GM18861 (cell line): ENCODE results near the gene MAP2K5.
A peak's percentile ranks its signal among the peaks of the same experiment; 100 is the strongest.

ENCODE experiments used
- ATAC-seq: cut with Tn5 transposase; IDR thresholded peaks from one replicate; pipeline ENCODE4 v1.9.1; 2021; ENCODE audit not compliant: unreplicated experiment

MAP2K5 gene

GRCh38 chr15:67746450-67746849 is 203.9 kb downstream of the MAP2K5 start:
- no peak for ATAC-seq

GRCh38 chr15:67747921-67748320 is 205.4 kb downstream of the MAP2K5 start:
- no peak for ATAC-seq

GRCh38 chr15:67750371-67750770 is 207.9 kb downstream of the MAP2K5 start:
- ATAC-seq = no peak

GRCh38 chr15:67753891-67754290 is 211.4 kb downstream of the MAP2K5 start:
- no peak for ATAC-seq

GRCh38 chr15:67755264-67755663 is 212.8 kb downstream of the MAP2K5 start:
- no peak for ATAC-seq

- no peak for ATAC-seq
Observed at GRCh38 chr15:67755936-67756335, 213.4 kb downstream of the MAP2K5 start.

- ATAC-seq = no peak
Observed at GRCh38 chr15:67758619-67759300, 216.3 kb downstream of the MAP2K5 start.

- no peak for ATAC-seq
Observed at GRCh38 chr15:67760901-67761300, 218.4 kb downstream of the MAP2K5 start.

GRCh38 chr15:67761343-67761742 is 218.8 kb downstream of the MAP2K5 start:
- no peak for ATAC-seq

- peak; percentile 80 for ATAC-seq
Observed at GRCh38 chr15:67762610-67763368, 220.3 kb downstream of the MAP2K5 start.

GRCh38 chr15:67765701-67766100 is 223.2 kb downstream of the MAP2K5 start:
- ATAC-seq = no peak

- no peak for ATAC-seq
Observed at GRCh38 chr15:67766968-67767367, 224.5 kb downstream of the MAP2K5 start.

GRCh38 chr15:67768313-67768977 is 225.9 kb downstream of the MAP2K5 start:
- no peak for ATAC-seq

GRCh38 chr15:67769497-67770357 is 227.2 kb downstream of the MAP2K5 start:
- ATAC-seq = no peak

GRCh38 chr15:67770358-67770628 is 227.8 kb downstream of the MAP2K5 start:
- ATAC-seq = no peak

- ATAC-seq = no peak
Observed at GRCh38 chr15:67771189-67771800, 228.8 kb downstream of the MAP2K5 start.

GRCh38 chr15:67774626-67775025 is 232.1 kb downstream of the MAP2K5 start:
- no peak for ATAC-seq

GRCh38 chr15:67775250-67775649 is 232.7 kb downstream of the MAP2K5 start:
- no peak for ATAC-seq

GRCh38 chr15:67775998-67776397 is 233.5 kb downstream of the MAP2K5 start:
- ATAC-seq = no peak

- ATAC-seq = no peak
Observed at GRCh38 chr15:67776600-67776999, 234.1 kb downstream of the MAP2K5 start.

GRCh38 chr15:67777071-67777470 is 234.6 kb downstream of the MAP2K5 start:
- ATAC-seq = no peak
